Sigmoid colon (tissue), 7 donors: ENCODE results near the gene ENPP6. TPM values are rescaled to one million over a fixed set of nuclear protein-coding genes. Genes with fewer than 3 reads are reported as not detected.

Experiments used
- DNase-seq: peaks from one replicate; pipeline ENCODE4 v3.0.0-alpha.2; 2019
- H3K27ac ChIP-seq, 4 donors: fragments of 200-600 bp; sonication (generic); one replicate each; pipeline ENCODE4 v1.5.1; 2016 to 2019; ENCODE audit warnings: mild to moderate bottlenecking in 1 of 4
- H3K27me3 ChIP-seq, 3 donors: fragments of 200-600 bp; sonication (generic); one replicate each; pipeline ENCODE4 v1.5.1; 2019; ENCODE audit warnings: mild to moderate bottlenecking in 1 of 3
- H3K36me3 ChIP-seq, 4 donors: fragments of 200-600 bp; sonication (generic); one replicate each; pipeline ENCODE4 v1.5.1; 2016 to 2019
- H3K4me1 ChIP-seq, 4 donors: fragments of 200-600 bp; sonication (generic); one replicate each; pipeline ENCODE4 v1.5.1; 2017 to 2019
- H3K4me3 ChIP-seq, 4 donors: fragments of 200-600 bp; sonication (generic); one replicate each; pipeline ENCODE4 v1.5.1; 2017 to 2019; ENCODE audit warnings: mild to moderate bottlenecking in 2 of 4, moderate library complexity in 1 of 4
- H3K9me3 ChIP-seq, 4 donors: fragments of 200-600 bp in 3 of 4; sonication (generic) in 3 of 4; one replicate each; pipeline versions ENCODE4 v1.5.1 to v1.6.1; 2013 to 2019
- CTCF ChIP-seq, 4 experiments: fragments of 450-650 bp in 3 of 4; fragments of 200-600 bp in 1 of 4; IDR thresholded peaks; one replicate each; pipeline ENCODE4 v1.5.1; 2016 to 2019; ENCODE audit warnings: antibody characterized with exemption in 4 of 4, mild to moderate bottlenecking in 3 of 4, moderate library complexity in 2 of 4
- EP300 ChIP-seq, 4 donors: sonication (generic); formaldehyde crosslinking; IDR thresholded peaks; one replicate each; pipeline ENCODE4 v1.6.1; 2017; ENCODE audit warnings: antibody characterized with exemption in 4 of 4
- POLR2A ChIP-seq, 2 donors: fragments of 450-650 bp; IDR thresholded peaks; one replicate each; pipeline ENCODE4 v1.6.1; 2016; ENCODE audit warnings: antibody characterized with exemption in 2 of 2, mild to moderate bottlenecking in 2 of 2, moderate library complexity in 2 of 2
- POLR2AphosphoS5 ChIP-seq, 4 donors: sonication (generic); formaldehyde crosslinking; IDR thresholded peaks; one replicate each; pipeline ENCODE4 v1.6.1; 2017; ENCODE audit warnings: antibody characterized with exemption in 4 of 4
- WGBS, 2 donors: extraction: QIAGEN DNeasy Blood & Tissue Kit; methylation state at CpG; one replicate each; pipeline ENCODE4 v1.1.7; 2013; 5-methylcytosine and 5-hydroxymethylcytosine counted together
- intact Hi-C: fragments of 100-400 bp; cut with DNase I; formaldehyde crosslinking; loops from one replicate; pipeline ENCODE4 v1.15.1; 2023
- polyA plus RNA-seq, 3 donors: library from polyadenylated mRNA; stranded (reverse); fragments of 200-250 nt; gene quantifications; one replicate each; pipeline ENCODE4 v1.2.3, GENCODE V29; 2013
- total RNA-seq, 4 donors: library from RNA; depleted of rRNA; stranded (reverse); fragments of >200 nt; gene quantifications; one replicate each; pipeline ENCODE4 v1.1.0, GENCODE V29; 2016
- donor health status: healthy with polysubstance abuse.
- donor health status: Bipolar disorder and iron deficiency.
- donor health status: healthy.

The ENPP6 gene
- total and polyA plus RNA-seq, 7 donors = under 0.01 to 0.66 (median 0.31) TPM

- WGBS, 2 donors = 82 to 84% methylated on average over 5 of the region's 5 CpGs
- H3K36me3 ChIP-seq = no peaks in the 10 kb centered on the region
- intact Hi-C loops = no loop called here
- no peaks in the 10 kb centered on the region for H3K27me3 ChIP-seq
- DNase-seq = no peak
- H3K4me3 ChIP-seq = no peak overlapping the region
- TF ChIP-seq POLR2A (IDR thresholded peaks at IDR 0.05) (no peak), POLR2AphosphoS5 (IDR thresholded peaks at IDR 0.05) (no peak), CTCF (IDR thresholded peaks at IDR 0.05) (no peak), EP300 (IDR thresholded peaks at IDR 0.05) (no peak)
- peak overlapping the region in 1 of 4 donors; percentile 35 for H3K27ac ChIP-seq
- peaks cover 0 to 55% (median 45%) of the 10 kb centered on the region in 4 donors for H3K4me1 ChIP-seq
- H3K9me3 ChIP-seq = no peaks in the 10 kb centered on the region
These were observed 63.9 kb downstream of the ENPP6 start for GRCh38 chr4:184153781-184154180.

GRCh38 chr4:184151988-184152485, 65.6 kb downstream of the ENPP6 start:
- no peak for DNase-seq
- H3K4me3 ChIP-seq = no peak overlapping the region
- no peaks in the 10 kb centered on the region for H3K27me3 ChIP-seq
- WGBS, 2 donors = 91 to 92% methylated on average over 13 of the region's 13 CpGs
- H3K4me1 ChIP-seq = peaks cover 0 to 65% (median 53%) of the 10 kb centered on the region in 4 donors
- H3K27ac ChIP-seq = no peak overlapping the region
- no peak for TF ChIP-seq POLR2AphosphoS5 (IDR thresholded peaks at IDR 0.05)
- TF ChIP-seq EP300 (IDR thresholded peaks at IDR 0.05) = no peak
- TF ChIP-seq POLR2A (IDR thresholded peaks at IDR 0.05) = no peak
- no peak for TF ChIP-seq CTCF (IDR thresholded peaks at IDR 0.05)
- no peaks in the 10 kb centered on the region for H3K9me3 ChIP-seq
- intact Hi-C loops = no loop called here
- no peaks in the 10 kb centered on the region for H3K36me3 ChIP-seq

- DNase-seq = no peak
- Histone ChIP-seq H3K36me3 (no peaks in the 10 kb centered on the region), H3K4me3 (no peak overlapping the region), H3K4me1 (peaks cover 0 to 49% (median 38%) of the 10 kb centered on the region in 4 donors), H3K27me3 (no peaks in the 10 kb centered on the region), H3K27ac (peak overlapping the region in 3 of 4 donors; percentile 62 to 70 (median 69)), H3K9me3 (no peaks in the 10 kb centered on the region)
- intact Hi-C loops = no loop called here
- WGBS, 2 donors = 18 to 72% methylated on average over 7 of the region's 7 CpGs
- peak in 3 of 4 donors; percentile 55 to 89 (median 82) for TF ChIP-seq EP300 (IDR thresholded peaks at IDR 0.05)
- peak; percentile 81 to 93 (median 88) for TF ChIP-seq POLR2AphosphoS5 (IDR thresholded peaks at IDR 0.05)
- TF ChIP-seq CTCF (IDR thresholded peaks at IDR 0.05) = no peak
- no peak for TF ChIP-seq POLR2A (IDR thresholded peaks at IDR 0.05)
These were observed 67.4 kb downstream of the ENPP6 start for GRCh38 chr4:184150102-184150839.

- intact Hi-C loops = loop anchor here (5.0 kb wide), 1 partner anchor 157 kb away; no protein-coding TSS in a partner anchor
- TF ChIP-seq POLR2A (IDR thresholded peaks at IDR 0.05) = no peak
- TF ChIP-seq EP300 (IDR thresholded peaks at IDR 0.05) = no peak
- WGBS, 2 donors = 76 to 79% methylated on average over 4 of the region's 4 CpGs
- DNase-seq = no peak
- peaks cover 0 to 44% (median 35%) of the 10 kb centered on the region in 4 donors for H3K4me1 ChIP-seq
- peak overlapping the region in 1 of 4 donors; percentile 69 for H3K27ac ChIP-seq
- H3K36me3 ChIP-seq = no peaks in the 10 kb centered on the region
- no peak overlapping the region for H3K4me3 ChIP-seq
- H3K27me3 ChIP-seq = no peaks in the 10 kb centered on the region
- H3K9me3 ChIP-seq = no peaks in the 10 kb centered on the region
These were observed 68.7 kb downstream of the ENPP6 start for GRCh38 chr4:184148738-184149637.
